ENCODE results near the gene ST3GAL6.

Gene ST3GAL6

DNA sequence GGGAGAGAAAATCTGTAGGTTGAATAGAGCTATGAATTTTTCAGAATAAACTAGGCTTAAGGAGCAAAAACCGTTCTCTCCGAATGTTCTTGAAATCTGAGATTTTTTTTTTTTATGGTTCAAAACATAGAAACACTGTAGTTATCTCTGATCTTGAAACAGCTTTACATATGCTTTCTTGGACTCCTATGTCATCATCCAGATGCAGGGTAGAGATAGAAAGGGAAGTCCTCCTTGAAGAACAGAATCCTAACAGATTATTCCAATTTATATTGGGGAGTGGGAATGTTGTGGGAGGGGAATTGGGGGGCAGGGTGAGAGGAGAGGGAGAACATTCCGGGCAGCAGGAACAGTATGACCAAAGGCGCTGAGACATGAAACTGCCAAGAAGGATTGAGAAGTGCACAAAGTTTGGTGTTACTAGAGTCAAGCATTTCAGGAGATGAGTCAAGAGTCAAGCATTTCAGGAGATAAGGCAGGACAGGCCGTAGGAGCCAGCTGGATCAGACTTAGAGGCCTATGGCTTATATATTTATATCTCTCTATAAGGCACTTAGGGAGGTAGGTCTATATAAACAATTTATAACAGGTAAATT, 21.9 kb upstream of the ST3GAL6 start:
- DNase-seq, result no peak

DNA sequence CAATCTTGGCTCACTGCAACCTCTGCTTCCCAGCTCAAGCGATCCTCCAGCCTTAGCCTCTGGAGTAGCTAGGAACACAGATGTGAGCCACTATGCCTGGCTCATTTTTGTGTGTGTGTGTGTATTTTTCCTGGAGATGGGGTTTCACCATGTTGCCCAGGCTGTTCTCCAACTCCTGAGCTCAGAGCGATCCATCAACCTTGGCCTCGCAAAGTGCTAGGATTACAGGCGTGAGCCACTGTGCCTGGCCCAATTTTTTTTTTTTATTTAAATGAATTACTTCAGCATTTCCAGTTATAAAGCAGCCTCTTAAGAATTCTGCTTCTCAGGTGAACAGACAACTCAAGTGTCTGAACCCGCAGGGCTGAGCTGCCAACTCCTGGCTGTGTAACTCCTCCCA, 20.1 kb upstream of the ST3GAL6 start:
- DNase-seq, result no peak

DNA sequence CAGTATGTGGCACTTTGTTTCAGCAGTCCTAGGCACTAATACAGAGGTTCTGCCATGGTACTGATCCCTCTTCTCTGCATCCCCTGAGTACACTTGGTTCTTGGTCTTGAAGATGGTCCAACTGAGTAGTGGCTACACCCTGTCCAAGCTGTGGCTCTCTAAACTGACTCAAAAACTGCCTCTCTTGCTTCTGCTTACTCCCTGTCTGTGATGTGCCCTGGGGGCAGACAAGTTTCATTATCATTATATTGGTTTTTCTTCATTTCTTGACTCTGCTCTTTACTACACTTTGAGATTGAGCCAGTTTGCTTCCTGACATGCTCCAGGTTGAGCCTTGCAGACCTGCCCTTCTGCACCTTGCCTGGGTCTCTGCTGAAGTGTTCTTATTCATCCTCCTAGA, 18.9 kb upstream of the ST3GAL6 start:
- no peak for DNase-seq

DNA sequence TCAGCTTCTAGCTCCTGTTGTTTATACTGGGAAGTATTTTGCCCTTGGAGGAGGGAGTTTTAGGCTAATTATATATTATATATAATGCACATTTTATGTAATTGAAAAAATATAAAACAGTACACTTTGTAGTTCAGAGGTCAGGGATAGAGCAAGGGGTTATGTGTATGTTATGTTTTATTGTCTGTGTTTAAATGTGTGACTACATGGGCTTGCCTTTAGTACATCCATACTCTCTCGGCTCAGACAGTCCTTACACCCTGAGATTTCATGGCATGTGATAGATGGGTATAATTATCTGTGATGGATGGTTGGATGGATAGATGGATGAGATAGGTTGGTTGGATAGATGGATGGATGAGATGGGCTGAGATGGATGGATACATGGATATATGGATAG, 17.4 kb upstream of the ST3GAL6 start:
- no peak for DNase-seq

GRCh38 chr3:98746122-98746521, 17.0 kb upstream of the ST3GAL6 start:
- no peak for DNase-seq

GRCh38 chr3:98746882-98747281, 16.3 kb upstream of the ST3GAL6 start:
- no peak for DNase-seq

- DNase-seq, result no peak
Measured at GRCh38 chr3:98750276-98750919, 12.7 kb upstream of the ST3GAL6 start.

- DNase-seq, result no peak
Measured at GRCh38 chr3:98754483-98754882, 8.7 kb upstream of the ST3GAL6 start.

GRCh38 chr3:98755601-98756000, 7.5 kb upstream of the ST3GAL6 start:
- no peak for DNase-seq

- no peak for DNase-seq
Measured at GRCh38 chr3:98759629-98760028, 3.5 kb upstream of the ST3GAL6 start.

DNA sequence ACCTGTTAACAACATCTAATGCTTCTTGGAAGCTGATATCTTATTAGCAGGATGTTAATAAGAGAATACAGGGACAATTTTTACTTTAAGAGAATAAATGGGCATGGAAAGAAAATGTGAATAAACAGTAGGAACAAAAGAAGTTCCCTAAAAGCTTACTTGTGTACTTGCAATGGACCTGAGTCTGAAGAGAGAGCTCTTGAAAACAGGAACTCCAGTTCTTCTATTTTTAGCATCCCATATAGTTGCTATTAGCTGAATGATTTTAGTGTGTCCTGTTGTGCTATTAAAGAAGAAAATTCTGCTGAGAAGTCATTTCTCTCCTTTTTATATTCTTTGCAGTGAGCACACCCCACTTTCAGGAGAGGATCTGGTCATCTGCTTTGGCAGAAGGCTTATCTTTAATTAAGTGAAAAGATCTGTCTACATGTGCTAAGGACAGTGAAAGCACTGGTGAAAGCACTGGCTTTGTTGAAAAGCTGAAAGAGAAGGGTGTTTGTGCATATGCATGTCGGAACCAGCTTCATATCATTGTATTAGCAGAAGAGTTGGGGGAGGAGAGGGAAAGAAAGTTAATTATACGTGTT, 1.4 kb upstream of the ST3GAL6 start:
- no peak for DNase-seq

DNA sequence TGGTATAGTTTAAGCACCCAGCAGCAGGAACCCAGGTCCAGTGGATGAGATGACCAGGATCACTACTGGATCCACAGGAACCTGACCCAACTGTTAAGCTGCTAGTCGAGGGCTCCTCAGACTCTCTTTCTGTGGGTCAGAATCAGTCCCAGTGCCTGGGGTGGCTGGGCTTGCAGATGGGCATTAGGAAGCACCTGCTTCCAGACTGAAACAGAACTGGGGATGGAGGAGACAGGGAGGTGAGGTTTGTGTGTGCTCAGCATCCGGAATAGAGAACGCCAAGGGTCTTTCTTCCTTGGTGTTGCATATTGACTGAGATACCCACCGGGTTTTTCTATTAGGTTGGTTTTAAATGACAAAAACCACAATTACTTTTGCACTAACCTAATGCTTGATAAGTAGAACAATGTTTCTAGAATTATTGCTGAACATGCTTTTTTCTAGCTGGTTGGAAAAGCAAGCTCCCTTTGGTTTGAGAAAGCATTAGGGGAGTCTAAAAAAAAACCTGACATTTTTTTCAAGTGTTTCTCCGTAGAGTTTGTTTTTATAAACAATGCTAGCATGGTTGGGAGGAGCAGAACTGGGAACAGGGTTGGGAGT, 779 bp downstream of the ST3GAL6 start:
- DNase-seq, result no peak

DNA sequence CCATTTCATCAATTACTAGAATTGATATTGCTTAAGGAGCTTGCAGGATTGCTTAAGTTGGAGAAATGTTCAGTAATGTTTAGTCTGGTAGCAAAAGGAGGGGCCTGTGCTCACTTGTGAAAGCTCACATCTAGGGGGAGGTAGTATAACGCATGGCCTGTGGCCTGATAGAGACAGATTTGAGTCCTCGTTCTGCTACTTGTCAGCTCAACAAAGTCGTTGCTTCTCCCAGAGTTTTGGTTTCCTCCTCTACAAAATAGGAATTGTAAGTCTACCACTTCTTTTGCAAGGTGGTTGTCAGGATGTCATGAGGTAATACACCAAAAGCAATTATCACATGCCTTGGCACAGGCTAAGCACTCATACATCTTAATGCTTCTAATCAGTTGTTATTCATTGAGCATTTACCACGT, 1.3 kb downstream of the ST3GAL6 start:
- no peak for DNase-seq

DNA sequence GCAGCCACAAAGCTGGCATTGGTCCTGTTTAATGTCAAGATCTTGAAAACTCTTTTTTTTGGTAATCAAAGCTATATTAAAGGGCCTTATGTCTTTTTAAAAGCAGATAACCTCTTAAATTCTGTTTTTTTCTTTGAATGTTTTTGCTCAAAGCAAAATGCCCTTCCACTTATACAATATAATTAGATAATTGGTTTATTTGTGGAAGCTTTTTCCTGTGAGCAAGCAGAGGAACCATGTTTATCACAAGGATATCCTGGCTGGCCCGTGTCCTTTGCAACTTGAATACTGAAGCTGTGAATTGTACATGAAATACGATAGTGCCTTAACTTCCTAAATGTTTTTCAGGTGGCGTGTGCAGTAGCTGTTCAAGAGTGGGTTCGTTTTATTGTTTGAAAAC, 2.6 kb downstream of the ST3GAL6 start:
- DNase-seq, result no peak

- DNase-seq, result no peak
Measured at GRCh38 chr3:98766924-98767323, 3.8 kb downstream of the ST3GAL6 start.

GRCh38 chr3:98768961-98769360, 5.8 kb downstream of the ST3GAL6 start:
- DNase-seq, result no peak

- DNase-seq, result no peak
Measured at GRCh38 chr3:98769448-98769847, 6.3 kb downstream of the ST3GAL6 start.

DNA sequence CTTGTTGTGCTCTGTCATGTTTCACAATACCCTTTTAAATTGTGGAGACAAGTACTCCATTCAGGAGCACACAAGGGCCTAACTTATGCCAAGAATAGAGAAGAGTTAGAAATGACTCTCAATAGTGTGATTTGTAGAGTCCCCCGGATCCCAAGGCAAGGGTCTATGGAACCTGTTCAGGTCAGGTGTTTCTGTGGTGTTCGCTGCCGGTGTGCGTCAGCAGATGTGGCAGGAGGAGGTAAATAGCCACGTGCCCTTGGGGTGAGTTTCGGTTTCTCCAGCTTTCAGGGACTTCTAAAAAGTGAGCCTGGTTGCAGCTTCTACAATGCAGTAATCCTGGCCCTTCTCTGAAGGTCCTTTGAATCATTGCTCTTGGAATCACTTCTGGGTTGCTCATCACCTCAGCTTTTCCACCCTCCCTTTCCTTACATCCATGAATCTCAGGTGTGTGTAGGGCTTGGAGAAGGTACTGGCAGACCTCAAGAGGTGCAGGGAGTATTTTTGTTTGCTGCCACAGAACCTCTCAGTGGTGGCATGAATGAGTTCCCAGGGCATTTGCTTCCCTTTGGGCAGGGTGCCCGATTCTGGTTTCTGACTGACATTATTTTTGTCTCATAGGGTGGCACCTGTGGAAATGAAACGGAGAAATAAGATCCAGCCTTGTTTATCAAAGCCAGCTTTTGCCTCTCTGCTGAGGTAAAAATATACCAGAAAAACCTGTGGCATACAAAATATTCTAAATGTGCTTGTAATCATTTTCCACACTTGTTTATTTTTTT, 7.3 kb downstream of the ST3GAL6 start:
- DNase-seq, result no peak

GRCh38 chr3:98772022-98772421, 8.9 kb downstream of the ST3GAL6 start:
- no peak for DNase-seq

DNA sequence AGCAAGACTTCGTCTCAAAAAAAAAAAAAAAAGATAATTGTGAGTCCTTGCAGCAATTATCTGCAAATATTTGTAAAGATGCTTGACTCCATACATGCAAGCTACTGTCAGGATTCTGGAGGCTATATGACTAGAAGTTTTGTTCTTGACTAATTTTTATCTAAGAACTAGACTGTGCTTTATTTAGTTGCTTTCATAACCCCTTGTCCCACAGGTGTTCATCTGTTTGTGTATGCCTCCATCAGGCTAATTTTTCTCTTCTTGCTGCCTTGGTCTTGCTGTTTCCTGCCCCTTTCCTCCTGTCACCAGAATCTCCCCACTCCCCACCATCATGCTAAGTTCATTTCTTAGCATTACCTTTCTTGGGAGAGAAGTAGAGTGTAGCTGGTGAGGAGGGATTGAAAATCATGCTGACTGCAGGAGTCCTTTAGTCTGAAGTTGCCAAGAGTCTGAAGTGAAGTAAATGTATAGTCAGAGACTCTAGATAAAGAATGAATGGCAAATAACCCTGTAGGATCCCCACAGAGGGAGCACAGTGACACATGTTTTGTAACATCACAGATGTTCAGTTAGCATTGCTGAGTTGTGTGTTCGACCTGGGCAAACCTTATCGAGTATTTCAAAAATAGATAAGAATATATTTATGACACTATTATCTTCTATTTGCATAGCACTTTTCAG, 12.5 kb downstream of the ST3GAL6 start:
- no peak for DNase-seq

GRCh38 chr3:98776140-98776493, 13.0 kb downstream of the ST3GAL6 start:
- no peak for DNase-seq

DNA sequence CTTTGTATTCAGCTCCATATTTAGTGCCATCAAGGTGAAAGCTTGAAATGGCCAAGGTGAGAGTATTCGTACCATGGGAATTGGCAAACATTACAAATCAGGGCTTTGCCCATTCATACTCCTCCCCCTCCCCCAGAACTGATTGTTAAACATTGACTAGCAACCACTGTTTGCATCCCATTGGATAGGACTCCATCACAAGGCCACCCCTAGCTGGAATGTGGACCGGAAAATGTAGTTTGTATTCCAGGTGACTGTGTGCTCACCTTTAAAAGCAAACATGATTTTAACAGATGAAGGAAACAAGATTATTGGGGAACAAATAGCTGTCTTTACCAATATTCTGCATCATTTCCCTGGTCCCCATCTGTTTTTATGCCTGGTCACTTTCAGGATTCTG, 14.1 kb downstream of the ST3GAL6 start:
- no peak for DNase-seq

DNA sequence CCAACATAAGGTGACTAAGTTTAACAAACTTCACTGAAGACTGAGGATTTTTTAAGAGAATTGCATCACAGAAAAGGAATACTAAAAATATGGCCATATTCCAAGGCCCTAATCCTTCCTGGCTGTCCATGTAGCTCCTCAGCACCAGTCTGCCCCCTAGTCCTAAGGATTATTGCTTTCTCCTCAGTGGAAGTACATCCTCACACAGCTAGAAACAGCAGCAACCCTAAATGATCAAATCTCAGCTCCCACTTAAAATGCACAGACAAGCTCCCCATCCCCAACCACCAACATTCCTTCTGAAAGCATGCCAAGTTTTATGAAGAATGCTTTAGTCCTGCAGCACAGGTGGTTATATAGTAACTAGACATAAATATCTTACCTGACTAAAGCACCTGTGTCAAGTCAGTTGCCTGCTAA, 14.7 kb downstream of the ST3GAL6 start:
- no peak for DNase-seq

All from activated CD8-positive, alpha-beta memory T cell treated with anti-CD3 and anti-CD28 coated beads, Interleukin-2, amount 50 U/mL, for 48 hours (primary cell).